ENCODE results near the gene CACNG4. TPM values are rescaled to one million over a fixed set of nuclear protein-coding genes. Genes with fewer than 3 reads are reported as not detected.

The CACNG4 gene
- total RNA-seq, 1 donor, result not detected

- H3K79me2 ChIP-seq (ENCODE audit: insufficient read depth, low read length), result no peaks in the 10 kb centered on the region
- H4K20me1 ChIP-seq (ENCODE audit: insufficient read depth, low read length), result no peaks in the 10 kb centered on the region
- no peaks in the 10 kb centered on the region for H3K4me1 ChIP-seq (ENCODE audit: insufficient read depth, low read length)
- H3K27ac ChIP-seq (ENCODE audit: low read depth, low read length), result no peak overlapping the region
- TF ChIP-seq, protein P1, sequence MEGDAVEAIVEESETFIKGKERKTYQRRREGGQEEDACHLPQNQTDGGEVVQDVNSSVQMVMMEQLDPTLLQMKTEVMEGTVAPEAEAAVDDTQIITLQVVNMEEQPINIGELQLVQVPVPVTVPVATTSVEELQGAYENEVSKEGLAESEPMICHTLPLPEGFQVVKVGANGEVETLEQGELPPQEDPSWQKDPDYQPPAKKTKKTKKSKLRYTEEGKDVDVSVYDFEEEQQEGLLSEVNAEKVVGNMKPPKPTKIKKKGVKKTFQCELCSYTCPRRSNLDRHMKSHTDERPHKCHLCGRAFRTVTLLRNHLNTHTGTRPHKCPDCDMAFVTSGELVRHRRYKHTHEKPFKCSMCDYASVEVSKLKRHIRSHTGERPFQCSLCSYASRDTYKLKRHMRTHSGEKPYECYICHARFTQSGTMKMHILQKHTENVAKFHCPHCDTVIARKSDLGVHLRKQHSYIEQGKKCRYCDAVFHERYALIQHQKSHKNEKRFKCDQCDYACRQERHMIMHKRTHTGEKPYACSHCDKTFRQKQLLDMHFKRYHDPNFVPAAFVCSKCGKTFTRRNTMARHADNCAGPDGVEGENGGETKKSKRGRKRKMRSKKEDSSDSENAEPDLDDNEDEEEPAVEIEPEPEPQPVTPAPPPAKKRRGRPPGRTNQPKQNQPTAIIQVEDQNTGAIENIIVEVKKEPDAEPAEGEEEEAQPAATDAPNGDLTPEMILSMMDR (IDR thresholded peaks at IDR 0.05; ENCODE audit: extremely low read depth, low read depth, low read length), result no peak
- no peak overlapping the region for H3K4me3 ChIP-seq (ENCODE audit: insufficient read depth, low read length)
- H3K36me3 ChIP-seq (ENCODE audit: insufficient read depth, low read length), result no peaks in the 10 kb centered on the region
- DNase-seq (ENCODE audit: insufficient read length, low spot score, missing footprints), result peak; percentile 68
- no peaks in the 10 kb centered on the region for H3K27me3 ChIP-seq (ENCODE audit: insufficient read depth, low read length)
- no peak overlapping the region for H3K4me2 ChIP-seq (ENCODE audit: insufficient read depth, low read length)
- H3K9me3 ChIP-seq (ENCODE audit: low read depth, low read length), result no peaks in the 10 kb centered on the region
- H2AFZ ChIP-seq (ENCODE audit: low read length), result no peak overlapping the region
These were observed 94.9 kb downstream of the CACNG4 start for GRCh38 chr17:67059372-67059771.

DNA sequence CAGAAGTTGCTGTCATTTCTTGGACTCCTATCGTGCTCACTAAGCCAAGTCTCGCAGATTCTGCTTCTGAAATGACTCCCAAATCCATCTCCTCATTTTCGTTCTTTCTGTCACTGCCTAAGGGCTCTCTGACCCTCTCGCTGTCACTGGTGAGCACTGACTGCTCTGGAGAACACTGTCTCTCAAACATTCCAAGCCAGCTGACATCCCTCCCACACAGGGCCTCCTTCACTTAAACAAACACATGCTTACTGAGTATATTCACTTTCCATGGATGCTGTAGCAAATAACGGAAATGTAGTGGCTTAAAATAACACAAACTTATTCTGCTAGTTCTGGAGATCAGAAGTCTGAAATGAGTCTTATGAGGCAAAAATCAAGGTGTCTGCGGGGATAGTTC, 98.6 kb downstream of the CACNG4 start:
- TF ChIP-seq, protein P1 (IDR thresholded peaks at IDR 0.05; ENCODE audit: extremely low read depth, low read depth, low read length), result no peak
- H3K36me3 ChIP-seq (ENCODE audit: insufficient read depth, low read length), result no peaks in the 10 kb centered on the region
- no peak for DNase-seq (ENCODE audit: insufficient read length, low spot score, missing footprints)
- no peak overlapping the region for H2AFZ ChIP-seq (ENCODE audit: low read length)
- H3K4me2 ChIP-seq (ENCODE audit: insufficient read depth, low read length), result no peak overlapping the region
- no peaks in the 10 kb centered on the region for H3K79me2 ChIP-seq (ENCODE audit: insufficient read depth, low read length)
- no peaks in the 10 kb centered on the region for H3K9me3 ChIP-seq (ENCODE audit: low read depth, low read length)
- no peaks in the 10 kb centered on the region for H3K27me3 ChIP-seq (ENCODE audit: insufficient read depth, low read length)
- no peaks in the 10 kb centered on the region for H3K4me1 ChIP-seq (ENCODE audit: insufficient read depth, low read length)
- H3K27ac ChIP-seq (ENCODE audit: low read depth, low read length), result no peak overlapping the region
- H3K4me3 ChIP-seq (ENCODE audit: insufficient read depth, low read length), result no peak overlapping the region
- H4K20me1 ChIP-seq (ENCODE audit: insufficient read depth, low read length), result no peaks in the 10 kb centered on the region

DNA sequence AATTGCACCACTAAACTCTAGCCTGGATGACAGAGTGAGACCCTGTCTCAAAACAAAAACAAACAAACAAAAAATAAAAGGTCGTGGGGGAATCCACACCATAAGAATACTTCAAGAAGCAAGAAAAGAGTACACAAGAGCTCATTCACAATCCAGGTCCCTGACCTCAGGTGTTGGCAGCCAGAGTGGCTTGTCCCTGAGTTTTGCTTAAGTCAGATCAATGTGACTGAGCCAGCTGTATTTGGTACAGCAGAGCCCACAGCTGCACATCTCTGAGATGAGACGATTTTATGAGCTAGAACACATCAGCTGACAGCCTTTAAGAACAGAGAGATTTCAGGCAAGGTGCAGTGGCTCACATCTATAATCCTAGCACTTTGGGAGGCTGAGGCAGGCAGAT, 102.2 kb downstream of the CACNG4 start:
- Histone ChIP-seq H3K27me3 (ENCODE audit: insufficient read depth, low read length) (no peaks in the 10 kb centered on the region), H3K79me2 (ENCODE audit: insufficient read depth, low read length) (no peaks in the 10 kb centered on the region), H3K36me3 (ENCODE audit: insufficient read depth, low read length) (no peaks in the 10 kb centered on the region), H2AFZ (ENCODE audit: low read length) (no peak overlapping the region), H3K9me3 (ENCODE audit: low read depth, low read length) (no peaks in the 10 kb centered on the region), H3K4me2 (ENCODE audit: insufficient read depth, low read length) (no peak overlapping the region), H3K4me3 (ENCODE audit: insufficient read depth, low read length) (no peak overlapping the region), H3K4me1 (ENCODE audit: insufficient read depth, low read length) (no peaks in the 10 kb centered on the region), H4K20me1 (ENCODE audit: insufficient read depth, low read length) (no peaks in the 10 kb centered on the region), H3K27ac (ENCODE audit: low read depth, low read length) (no peak overlapping the region)
- DNase-seq (ENCODE audit: insufficient read length, low spot score, missing footprints), result no peak
- TF ChIP-seq, protein P1 (IDR thresholded peaks at IDR 0.05; ENCODE audit: extremely low read depth, low read depth, low read length), result no peak

- no peaks in the 10 kb centered on the region for H3K79me2 ChIP-seq (ENCODE audit: insufficient read depth, low read length)
- H3K4me3 ChIP-seq (ENCODE audit: insufficient read depth, low read length), result no peak overlapping the region
- H3K36me3 ChIP-seq (ENCODE audit: insufficient read depth, low read length), result no peaks in the 10 kb centered on the region
- no peak for DNase-seq (ENCODE audit: insufficient read length, low spot score, missing footprints)
- H4K20me1 ChIP-seq (ENCODE audit: insufficient read depth, low read length), result no peaks in the 10 kb centered on the region
- H3K9me3 ChIP-seq (ENCODE audit: low read depth, low read length), result no peaks in the 10 kb centered on the region
- no peak overlapping the region for H3K27ac ChIP-seq (ENCODE audit: low read depth, low read length)
- TF ChIP-seq, protein P1 (IDR thresholded peaks at IDR 0.05; ENCODE audit: extremely low read depth, low read depth, low read length), result no peak
- H3K27me3 ChIP-seq (ENCODE audit: insufficient read depth, low read length), result no peaks in the 10 kb centered on the region
- no peak overlapping the region for H3K4me2 ChIP-seq (ENCODE audit: insufficient read depth, low read length)
- no peak overlapping the region for H2AFZ ChIP-seq (ENCODE audit: low read length)
- H3K4me1 ChIP-seq (ENCODE audit: insufficient read depth, low read length), result no peaks in the 10 kb centered on the region
These were observed 103.3 kb downstream of the CACNG4 start for GRCh38 chr17:67067571-67068482.
